Activated CD8-positive, alpha-beta memory T cell treated with anti-CD3 and anti-CD28 coated beads for 24 hours (primary cell): ENCODE measurements around the gene USP3.
A peak's percentile ranks its signal among the peaks of the same experiment; 100 is the strongest.

Source experiments
- DNase-seq: peaks from one replicate; pipeline ENCODE4 v3.0.0-alpha.2; 2020

USP3 gene

GRCh38 chr15:63499175-63499549 is 5.2 kb upstream of the USP3 start:
- DNase-seq: no peak

- DNase-seq: no peak
Measured at GRCh38 chr15:63499611-63500010, 4.8 kb upstream of the USP3 start.

- no peak for DNase-seq
Measured at GRCh38 chr15:63500265-63501250, 3.8 kb upstream of the USP3 start.

GRCh38 chr15:63501256-63502089 is 2.9 kb upstream of the USP3 start:
- DNase-seq: no peak

DNA sequence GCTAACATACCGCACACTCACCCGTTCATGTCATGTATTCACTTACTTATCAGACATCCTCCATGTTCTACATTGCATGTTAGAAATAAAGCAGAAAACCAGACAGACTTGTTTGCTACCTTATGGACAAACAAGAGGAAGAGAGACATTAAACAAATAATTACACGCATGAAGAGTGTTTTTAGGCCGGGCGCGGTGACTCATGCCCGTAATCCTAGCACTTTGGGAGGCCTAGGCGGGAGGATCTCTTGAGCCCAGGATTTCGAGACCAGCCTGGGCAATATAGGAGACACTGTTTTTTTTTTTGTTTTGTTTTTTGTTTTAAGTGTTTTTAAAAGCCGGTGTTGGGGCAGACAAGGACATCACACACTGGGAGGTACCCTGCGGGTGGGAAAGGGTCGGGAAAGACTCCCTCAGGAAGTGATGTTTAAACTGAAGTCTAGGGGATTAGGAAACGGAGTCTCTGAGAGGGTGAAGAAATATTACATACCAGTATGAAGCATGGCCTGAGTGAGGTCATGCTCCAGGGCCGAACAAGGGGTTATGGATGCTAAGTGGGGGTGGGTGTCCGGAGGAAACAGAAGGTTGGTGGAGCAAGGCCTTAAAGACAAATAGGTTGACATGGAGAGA is 2.1 kb upstream of the USP3 start:
- no peak for DNase-seq

- peak; percentile 86 for DNase-seq
Measured at GRCh38 chr15:63502843-63503738, 1.3 kb upstream of the USP3 start.

GRCh38 chr15:63503739-63504246 is 600 bp upstream of the USP3 start:
- DNase-seq: no peak

GRCh38 chr15:63504979-63505841 is 817 bp downstream of the USP3 start:
- peak; percentile 78 for DNase-seq

- no peak for DNase-seq
Measured at GRCh38 chr15:63505842-63506222, 1.4 kb downstream of the USP3 start.

- no peak for DNase-seq
Measured at GRCh38 chr15:63506537-63507035, 2.2 kb downstream of the USP3 start.

GRCh38 chr15:63507878-63508818 is 3.8 kb downstream of the USP3 start:
- DNase-seq: no peak

- DNase-seq: no peak
Measured at GRCh38 chr15:63509056-63509954, 4.9 kb downstream of the USP3 start.

DNA sequence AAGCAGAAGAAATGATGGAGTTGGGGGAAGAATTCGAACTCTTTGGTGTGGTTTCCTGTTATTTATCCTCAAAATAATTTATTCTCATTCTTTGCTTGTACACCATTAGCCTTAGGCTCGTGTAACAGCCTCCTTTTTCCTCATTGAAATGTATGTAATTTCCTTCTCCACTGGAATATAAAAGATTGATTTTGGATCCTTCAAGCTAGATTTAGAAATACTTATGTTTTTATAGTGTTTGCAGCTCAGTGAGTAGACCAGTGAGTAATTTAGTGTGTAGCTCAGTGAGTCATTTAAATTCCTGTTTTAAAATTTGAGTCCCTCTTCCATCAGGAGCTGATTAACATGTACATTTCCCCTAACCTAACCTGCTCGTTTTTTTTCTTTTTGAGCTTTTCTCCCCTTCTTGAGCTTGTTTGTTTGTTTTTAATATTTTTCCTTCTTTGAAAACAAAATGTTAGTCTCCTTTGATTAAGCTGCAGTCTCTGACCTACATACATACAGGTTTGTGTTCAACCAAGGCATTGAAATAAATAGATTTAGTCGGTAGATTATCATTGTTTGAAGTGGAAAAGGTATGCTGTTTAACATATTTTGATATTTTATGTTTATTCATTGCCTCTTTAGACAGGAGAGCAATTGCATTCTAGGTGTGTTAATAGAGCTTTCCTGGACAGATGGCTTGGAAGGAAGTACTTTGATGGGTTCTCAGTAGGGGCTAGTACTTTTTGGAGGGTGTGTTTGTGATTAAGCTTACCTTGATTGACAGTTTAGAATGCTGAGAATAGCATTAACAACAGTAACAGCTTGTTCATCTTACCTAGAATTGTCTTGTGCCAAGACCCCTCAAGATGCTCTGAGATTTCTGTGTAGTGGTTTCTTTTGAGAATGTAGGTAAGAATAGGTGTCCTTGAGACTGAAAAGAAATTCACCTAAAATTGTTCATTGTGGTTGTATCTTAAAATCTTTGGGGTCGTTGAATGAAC is 5.9 kb downstream of the USP3 start:
- no peak for DNase-seq

DNA sequence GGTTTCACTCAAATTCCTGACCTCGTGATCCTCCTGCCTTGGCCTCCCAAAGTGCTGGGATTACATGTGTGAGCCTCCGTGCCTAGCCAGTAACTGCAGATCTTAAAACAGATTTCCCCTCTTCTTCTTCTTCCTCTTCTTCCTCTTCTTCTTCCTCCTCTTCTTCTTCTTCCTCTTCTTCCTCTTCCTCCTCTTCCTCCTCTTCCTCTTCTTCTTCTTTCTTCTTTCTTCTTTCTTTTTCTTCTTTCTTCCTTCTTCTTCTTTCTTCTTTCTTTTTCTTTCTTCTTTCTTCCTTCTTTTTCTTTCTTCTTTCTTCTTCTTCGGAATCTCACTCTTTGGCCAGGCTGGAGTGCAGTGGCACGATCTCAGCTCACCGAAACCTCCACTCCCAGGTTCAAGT is 7.8 kb downstream of the USP3 start:
- DNase-seq: no peak

- DNase-seq: no peak
Measured at GRCh38 chr15:63513271-63513670, 8.9 kb downstream of the USP3 start.

DNA sequence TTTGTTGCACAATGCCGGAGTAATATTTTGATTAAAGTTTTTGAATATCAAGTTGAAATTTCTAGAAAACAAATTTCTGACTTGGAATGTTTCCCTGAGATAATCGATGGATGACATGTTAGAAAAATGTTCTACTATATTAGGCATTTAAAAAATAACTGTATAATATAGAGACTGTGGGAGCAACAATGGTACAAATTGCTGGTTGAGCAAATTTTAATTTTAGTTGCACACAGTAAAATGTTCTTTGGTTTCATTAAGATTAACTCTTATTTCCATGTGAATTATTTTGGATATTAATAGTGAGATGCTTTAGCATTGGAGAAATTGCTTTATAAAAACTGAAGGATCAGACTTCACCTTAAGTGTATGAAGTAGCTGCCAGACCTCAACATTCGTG is 9.3 kb downstream of the USP3 start:
- DNase-seq: no peak

- DNase-seq: no peak
Measured at GRCh38 chr15:63514531-63514943, 10.1 kb downstream of the USP3 start.
